ENCODE measurements around the gene SUN2.

The SUN2 gene

DNA sequence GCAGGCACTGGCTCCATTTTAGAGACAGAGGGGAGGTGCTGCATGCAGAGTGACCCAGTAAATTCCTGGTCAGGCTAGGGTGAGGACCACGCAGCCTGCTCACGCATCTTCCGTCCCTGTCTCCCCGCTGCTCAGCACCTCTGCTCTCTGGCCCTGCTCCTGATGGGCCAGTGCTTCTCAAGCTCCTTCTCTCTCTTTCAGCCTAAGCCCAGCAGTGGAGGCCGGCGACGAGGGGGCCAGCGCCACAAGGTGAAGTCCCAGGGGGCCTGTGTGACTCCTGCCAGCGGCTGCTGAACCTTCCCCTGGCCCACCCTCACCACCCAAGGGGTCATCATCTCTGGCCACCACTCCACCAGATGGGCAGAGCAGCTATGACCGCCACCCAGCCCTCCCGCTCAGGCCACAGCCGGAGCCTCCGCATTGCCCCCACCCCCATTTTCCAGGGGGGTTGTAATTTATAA lies 25.4 kb downstream of the SUN2 start:
- H3K27me3 Mint-ChIP-seq = no peaks in the 10 kb centered on the region

DNA sequence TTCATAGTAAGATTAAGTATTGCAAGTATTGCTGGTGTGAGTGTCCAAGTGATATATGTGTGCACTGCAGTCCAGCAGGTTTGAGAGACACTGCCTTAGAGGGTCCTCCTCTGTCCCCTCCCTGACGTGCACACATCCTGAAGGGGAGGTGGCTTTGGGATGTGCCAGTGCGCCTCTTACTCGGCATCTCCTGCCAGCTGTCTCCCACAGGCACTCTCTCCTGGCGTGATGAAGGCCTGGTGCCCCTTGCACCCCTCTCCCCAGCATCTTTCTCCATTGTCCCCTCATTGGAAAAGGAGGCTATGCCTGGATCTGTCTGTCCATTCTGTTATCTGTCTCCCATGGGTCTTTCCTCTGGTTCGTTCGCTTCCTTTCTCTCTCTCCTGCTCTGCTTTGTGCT lies 25.9 kb downstream of the SUN2 start:
- H3K4me3 Mint-ChIP-seq = no peak overlapping the region
- H3K9me3 Mint-ChIP-seq = no peaks in the 10 kb centered on the region
- peaks cover 9% of the 10 kb centered on the region for H3K4me1 Mint-ChIP-seq (ENCODE audit: low read depth)
- peaks cover 100% of the 10 kb centered on the region for H3K36me3 Mint-ChIP-seq (ENCODE audit: low read depth)
- no peaks in the 10 kb centered on the region for H3K27me3 Mint-ChIP-seq
- intact Hi-C loops (cut with micrococcal nuclease) = no loop called here
- no peak overlapping the region for H3K27ac Mint-ChIP-seq

More for the DNA sequence above, 25.4 kb downstream of the SUN2 start:
- Mint-ChIP-seq H3K9me3 (no peaks in the 10 kb centered on the region), H3K4me3 (no peak overlapping the region), H3K4me1 (ENCODE audit: low read depth) (peaks cover 9% of the 10 kb centered on the region), H3K36me3 (ENCODE audit: low read depth) (peaks cover 100% of the 10 kb centered on the region), H3K27ac (no peak overlapping the region)
- intact Hi-C loops (cut with micrococcal nuclease) = no loop called here

DNA sequence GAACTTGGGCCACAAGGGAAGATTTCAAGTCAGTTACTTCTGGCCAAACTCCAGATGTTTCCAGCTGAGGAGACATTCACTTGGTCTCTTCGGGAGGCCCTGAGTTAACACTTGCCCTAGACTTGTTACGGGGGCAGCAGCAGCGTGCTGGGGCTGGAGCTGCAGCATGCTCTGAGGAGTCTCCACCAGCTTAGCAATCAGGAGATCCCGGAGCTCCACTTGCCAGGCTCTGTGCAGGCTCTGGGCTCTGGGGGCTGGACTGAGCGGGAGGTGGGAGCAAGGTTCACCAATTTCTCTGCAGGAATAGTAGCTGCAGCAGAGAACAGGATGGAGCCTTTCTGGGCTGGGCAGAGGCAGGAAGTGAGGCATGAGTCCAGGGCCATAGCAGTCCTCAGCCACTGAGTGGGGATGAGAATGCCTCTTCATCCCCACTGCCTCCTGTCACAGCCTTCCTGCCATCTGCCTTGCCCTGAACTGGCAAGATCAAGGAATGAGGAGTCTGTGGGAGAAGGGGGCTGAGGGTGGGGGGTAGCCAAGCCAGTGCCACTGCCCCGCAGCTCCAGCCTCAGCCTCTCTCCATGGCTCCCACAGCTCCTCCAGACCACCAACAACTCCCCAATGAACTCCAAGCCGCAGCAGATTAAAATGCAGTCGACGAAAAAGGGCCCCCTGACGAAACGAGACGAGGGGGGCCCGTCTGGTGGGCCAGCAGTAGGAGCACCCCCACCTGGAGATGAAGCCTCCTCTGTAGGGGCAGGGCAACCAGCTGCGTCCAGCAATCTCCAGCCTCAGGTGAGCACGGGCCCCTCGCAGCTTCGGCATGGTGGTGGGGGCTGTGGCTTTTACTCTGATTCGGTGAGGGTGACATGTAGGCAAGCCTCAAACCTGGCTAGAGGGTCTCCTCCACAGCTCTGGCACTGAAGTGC lies 26.7 kb downstream of the SUN2 start:
- Mint-ChIP-seq H3K36me3 (ENCODE audit: low read depth) (peaks cover 100% of the 10 kb centered on the region), H3K4me1 (ENCODE audit: low read depth) (peaks cover 9% of the 10 kb centered on the region), H3K27me3 (no peaks in the 10 kb centered on the region), H3K9me3 (no peaks in the 10 kb centered on the region), H3K27ac (no peak overlapping the region), H3K4me3 (no peak overlapping the region)
- intact Hi-C loops (cut with micrococcal nuclease) = no loop called here

DNA sequence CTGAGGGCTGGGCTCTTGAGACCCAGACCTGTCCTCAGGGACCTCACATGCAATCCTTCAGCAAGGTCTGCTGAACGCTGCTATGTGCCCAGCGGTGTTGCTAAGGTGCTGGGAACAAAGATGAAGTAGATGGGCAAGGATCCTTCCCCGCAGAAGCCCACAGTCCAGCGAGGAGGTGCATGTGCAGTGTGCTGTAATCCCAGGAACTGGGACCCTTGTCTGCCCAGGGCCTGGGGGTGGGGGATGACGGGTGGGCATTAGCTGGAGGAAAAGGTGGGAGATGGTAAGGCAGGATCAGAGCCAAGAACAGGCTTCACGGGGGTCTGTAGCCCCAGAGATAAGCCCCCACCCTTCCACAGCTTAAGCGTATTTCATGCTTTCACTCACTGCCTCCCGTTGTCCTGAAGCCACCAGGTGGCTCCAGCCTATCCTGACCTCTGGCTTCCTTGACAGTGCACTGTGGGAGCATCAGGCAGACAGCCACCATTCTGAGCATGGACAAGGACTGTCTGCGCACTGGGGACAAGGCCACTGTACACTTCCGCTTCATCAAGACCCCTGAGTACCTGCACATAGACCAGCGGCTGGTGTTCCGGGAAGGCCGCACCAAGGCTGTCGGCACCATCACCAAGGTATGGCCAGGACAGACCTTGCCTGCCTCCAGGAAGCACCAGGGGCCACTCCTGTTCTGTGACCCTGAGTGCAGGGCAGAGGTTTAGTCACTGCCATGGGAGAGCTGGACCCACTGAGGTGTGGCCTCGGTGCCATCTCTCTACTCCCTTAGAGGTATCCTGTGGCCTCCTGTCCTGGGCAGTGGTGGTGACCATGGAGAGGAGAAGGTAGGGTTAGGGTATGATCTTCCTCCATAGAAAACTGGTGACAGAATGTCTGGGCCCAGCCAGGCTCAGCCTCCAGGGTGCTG lies 28.0 kb downstream of the SUN2 start:
- H3K4me1 Mint-ChIP-seq (ENCODE audit: low read depth) = no peaks in the 10 kb centered on the region
- no peaks in the 10 kb centered on the region for H3K27me3 Mint-ChIP-seq
- intact Hi-C loops (cut with micrococcal nuclease) = no loop called here
- H3K36me3 Mint-ChIP-seq (ENCODE audit: low read depth) = peaks cover 100% of the 10 kb centered on the region
- no peak overlapping the region for H3K27ac Mint-ChIP-seq
- H3K4me3 Mint-ChIP-seq = no peak overlapping the region
- no peaks in the 10 kb centered on the region for H3K9me3 Mint-ChIP-seq

DNA sequence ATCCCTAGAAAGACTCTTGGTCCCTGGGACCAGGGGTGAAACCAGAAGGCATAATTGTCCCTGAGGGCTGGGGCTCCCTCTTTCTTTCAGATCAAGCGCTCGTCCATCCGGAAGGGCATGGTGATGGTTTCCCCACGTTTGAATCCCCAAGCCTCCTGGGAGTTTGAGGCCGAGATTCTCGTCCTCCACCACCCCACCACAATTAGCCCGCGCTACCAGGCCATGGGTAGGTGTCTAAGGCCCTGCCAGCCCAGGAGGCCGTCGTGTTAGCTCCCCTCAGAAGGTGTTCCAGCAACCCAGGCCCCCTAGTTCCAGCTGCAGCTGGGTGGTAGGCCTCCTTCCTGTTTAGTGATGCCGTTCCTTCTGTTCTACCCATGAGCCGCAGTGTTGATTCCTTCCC lies 28.7 kb downstream of the SUN2 start:
- H3K36me3 Mint-ChIP-seq (ENCODE audit: low read depth) = peaks cover 100% of the 10 kb centered on the region
- H3K4me3 Mint-ChIP-seq = no peak overlapping the region
- H3K4me1 Mint-ChIP-seq (ENCODE audit: low read depth) = no peaks in the 10 kb centered on the region
- no peaks in the 10 kb centered on the region for H3K27me3 Mint-ChIP-seq
- no peak overlapping the region for H3K27ac Mint-ChIP-seq
- intact Hi-C loops (cut with micrococcal nuclease) = no loop called here
- H3K9me3 Mint-ChIP-seq = no peaks in the 10 kb centered on the region

DNA sequence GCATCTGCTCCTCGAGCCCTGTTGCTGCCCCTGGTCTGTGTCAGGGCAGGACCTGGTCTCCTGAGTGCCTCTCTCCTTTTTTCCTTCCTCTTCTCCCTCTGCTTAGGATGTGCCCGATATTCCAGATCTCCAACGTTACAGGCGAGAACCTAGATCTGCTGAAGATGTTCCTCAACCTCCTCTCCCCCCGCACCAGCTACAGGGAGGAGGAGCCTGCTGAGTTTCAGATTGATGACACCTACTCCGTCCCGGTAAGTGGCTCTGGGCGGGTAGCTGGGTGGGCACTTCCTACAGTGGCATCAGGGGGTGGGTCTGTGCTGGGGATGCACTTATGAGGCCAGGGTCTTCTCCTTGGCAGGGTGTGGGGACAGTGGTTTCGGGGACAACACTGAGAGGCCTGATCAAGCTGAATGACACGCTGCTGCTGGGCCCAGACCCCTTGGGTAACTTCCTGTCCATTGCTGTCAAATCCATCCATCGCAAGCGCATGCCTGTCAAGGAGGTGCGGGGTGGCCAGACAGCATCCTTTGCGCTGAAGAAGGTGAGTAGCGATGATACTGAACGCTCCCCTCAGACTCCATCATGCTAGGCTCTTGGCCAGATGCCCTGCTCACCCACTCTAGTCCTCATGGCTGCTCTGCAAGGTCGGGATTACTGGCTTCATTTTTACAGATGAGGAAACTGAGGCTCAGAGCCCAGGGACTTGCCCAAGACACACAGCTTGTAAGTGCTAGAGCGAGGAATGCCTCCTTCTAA lies 29.7 kb downstream of the SUN2 start:
- Mint-ChIP-seq H3K4me1 (ENCODE audit: low read depth) (no peaks in the 10 kb centered on the region), H3K36me3 (ENCODE audit: low read depth) (peaks cover 100% of the 10 kb centered on the region), H3K27me3 (no peaks in the 10 kb centered on the region), H3K27ac (no peak overlapping the region), H3K9me3 (no peaks in the 10 kb centered on the region), H3K4me3 (no peak overlapping the region)
- intact Hi-C loops (cut with micrococcal nuclease) = no loop called here

DNA sequence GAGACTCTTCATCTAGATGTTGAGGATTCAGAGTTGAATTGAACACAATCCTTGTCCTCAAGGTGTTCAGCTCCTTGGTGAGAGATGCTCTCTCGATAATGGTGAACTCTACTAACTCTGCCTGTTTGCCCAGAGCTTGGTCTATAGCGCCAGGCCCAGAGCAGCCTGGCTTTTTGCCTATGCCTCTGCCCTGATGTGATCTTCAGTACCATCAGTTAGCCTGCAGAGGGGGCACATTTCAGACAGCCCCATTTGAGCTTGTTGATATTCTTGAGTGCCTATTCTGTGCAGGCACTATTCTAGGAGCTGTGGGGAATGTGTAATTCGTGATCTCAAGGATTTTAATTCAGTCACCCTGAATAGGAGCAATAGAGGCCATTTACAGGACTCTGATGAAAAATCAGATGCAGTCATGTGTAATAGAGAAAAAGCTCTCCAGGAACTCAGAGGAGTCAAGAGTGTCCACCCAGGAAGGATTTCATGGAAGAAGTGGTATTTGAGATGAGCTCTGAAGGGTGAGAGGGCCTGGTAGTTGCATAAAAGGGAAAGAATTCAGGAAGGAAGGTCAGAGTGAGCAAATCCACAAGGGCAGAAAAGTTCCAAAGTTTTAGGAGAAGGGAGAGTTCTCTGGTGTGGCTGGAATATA lies 30.7 kb downstream of the SUN2 start:
- intact Hi-C loops (cut with micrococcal nuclease) = no loop called here
- no peaks in the 10 kb centered on the region for H3K9me3 Mint-ChIP-seq
- H3K4me1 Mint-ChIP-seq (ENCODE audit: low read depth) = no peaks in the 10 kb centered on the region
- H3K27ac Mint-ChIP-seq = no peak overlapping the region
- H3K4me3 Mint-ChIP-seq = no peak overlapping the region
- H3K27me3 Mint-ChIP-seq = no peaks in the 10 kb centered on the region
- H3K36me3 Mint-ChIP-seq (ENCODE audit: low read depth) = peaks cover 100% of the 10 kb centered on the region

DNA sequence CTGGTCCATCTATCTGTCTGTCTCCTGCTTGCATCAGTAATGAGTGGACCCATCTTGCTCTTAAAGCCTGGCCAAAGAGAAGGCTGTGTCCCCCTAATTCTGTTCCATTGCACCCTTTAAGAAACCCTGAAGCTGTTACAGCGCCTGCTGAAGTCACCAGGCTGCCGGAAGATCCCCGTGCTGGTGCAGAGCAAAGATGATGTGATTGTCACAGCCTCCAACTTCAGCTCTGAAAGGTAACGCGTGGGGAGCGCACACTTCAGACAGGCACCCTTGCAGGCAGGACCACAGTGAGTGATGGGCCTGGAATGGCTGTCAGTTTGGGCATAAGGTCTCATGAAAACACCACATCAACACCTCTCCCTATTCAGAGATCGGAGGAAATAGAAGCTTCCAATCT lies 31.6 kb downstream of the SUN2 start:
- H3K4me3 Mint-ChIP-seq = no peak overlapping the region
- intact Hi-C loops (cut with micrococcal nuclease) = no loop called here
- no peak overlapping the region for H3K27ac Mint-ChIP-seq
- H3K27me3 Mint-ChIP-seq = no peaks in the 10 kb centered on the region
- no peaks in the 10 kb centered on the region for H3K4me1 Mint-ChIP-seq (ENCODE audit: low read depth)
- peaks cover 100% of the 10 kb centered on the region for H3K36me3 Mint-ChIP-seq (ENCODE audit: low read depth)
- H3K9me3 Mint-ChIP-seq = no peaks in the 10 kb centered on the region

DNA sequence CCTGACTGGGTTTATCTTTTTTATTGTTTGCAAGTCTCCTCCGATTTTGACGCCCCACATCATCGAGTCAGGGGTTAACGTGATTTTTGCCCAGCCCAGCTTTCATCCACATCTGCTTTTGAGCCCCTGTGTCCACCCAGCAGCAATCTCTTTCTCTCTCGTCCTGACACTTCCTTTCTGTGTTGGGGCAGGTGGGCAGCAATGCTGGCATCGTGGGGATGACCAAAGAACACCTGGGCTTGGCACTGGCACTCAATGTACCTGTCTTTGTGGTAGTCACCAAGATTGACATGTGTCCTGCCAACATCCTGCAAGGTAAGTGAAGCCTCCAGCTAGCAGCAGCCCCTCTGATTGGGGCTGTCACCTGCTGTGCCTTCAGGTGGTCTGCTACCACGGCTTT lies 34.2 kb downstream of the SUN2 start:
- peaks cover 96% of the 10 kb centered on the region for H3K36me3 Mint-ChIP-seq (ENCODE audit: low read depth)
- no peaks in the 10 kb centered on the region for H3K9me3 Mint-ChIP-seq
- no peak overlapping the region for H3K4me3 Mint-ChIP-seq
- intact Hi-C loops (cut with micrococcal nuclease) = no loop called here
- H3K27me3 Mint-ChIP-seq = no peaks in the 10 kb centered on the region
- H3K4me1 Mint-ChIP-seq (ENCODE audit: low read depth) = peaks cover 15% of the 10 kb centered on the region
- H3K27ac Mint-ChIP-seq = peak overlapping the region; percentile 15

DNA sequence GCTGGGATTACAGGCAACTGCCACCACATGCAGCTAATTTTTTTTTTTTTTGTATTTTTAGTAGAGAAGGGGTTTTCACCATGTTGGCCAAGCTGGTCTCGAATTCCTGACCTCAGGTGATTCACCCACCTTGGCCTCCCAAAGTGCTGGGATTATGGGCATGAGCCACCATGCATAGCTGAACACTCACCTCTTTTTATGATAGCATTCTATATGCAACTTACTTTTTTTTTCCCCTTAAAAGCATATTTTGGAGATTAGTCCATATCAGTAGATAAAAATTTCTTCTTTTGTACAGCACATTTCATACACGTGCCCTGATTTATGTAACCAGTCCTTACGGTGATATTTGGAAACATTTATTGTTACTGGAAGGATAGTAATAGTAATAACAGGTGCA lies 35.4 kb downstream of the SUN2 start:
- Mint-ChIP-seq H3K4me3 (no peak overlapping the region), H3K27ac (no peak overlapping the region), H3K9me3 (no peaks in the 10 kb centered on the region), H3K27me3 (no peaks in the 10 kb centered on the region), H3K4me1 (ENCODE audit: low read depth) (peaks cover 24% of the 10 kb centered on the region), H3K36me3 (ENCODE audit: low read depth) (peaks cover 96% of the 10 kb centered on the region)
- intact Hi-C loops (cut with micrococcal nuclease) = no loop called here

DNA sequence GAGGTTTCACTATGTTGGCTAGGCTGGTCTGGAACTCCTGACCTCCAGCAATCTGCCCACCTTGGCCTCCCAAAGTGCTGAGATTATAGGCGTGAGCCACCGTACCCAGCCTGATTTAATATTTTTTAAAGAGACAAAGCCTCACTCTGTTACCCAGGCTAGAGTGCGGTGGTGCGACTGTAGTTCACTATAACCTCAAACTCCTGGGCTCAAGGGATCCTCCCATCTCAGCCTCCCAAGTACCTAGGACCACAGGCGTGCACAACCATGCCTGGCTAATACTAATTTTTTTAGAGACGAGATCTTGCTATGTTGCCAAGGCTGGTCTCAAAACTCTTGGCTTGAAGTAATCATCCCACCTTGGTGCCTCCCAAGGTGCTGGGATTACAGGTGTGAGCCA lies 36.6 kb downstream of the SUN2 start:
- peaks cover 86% of the 10 kb centered on the region for H3K36me3 Mint-ChIP-seq (ENCODE audit: low read depth)

DNA sequence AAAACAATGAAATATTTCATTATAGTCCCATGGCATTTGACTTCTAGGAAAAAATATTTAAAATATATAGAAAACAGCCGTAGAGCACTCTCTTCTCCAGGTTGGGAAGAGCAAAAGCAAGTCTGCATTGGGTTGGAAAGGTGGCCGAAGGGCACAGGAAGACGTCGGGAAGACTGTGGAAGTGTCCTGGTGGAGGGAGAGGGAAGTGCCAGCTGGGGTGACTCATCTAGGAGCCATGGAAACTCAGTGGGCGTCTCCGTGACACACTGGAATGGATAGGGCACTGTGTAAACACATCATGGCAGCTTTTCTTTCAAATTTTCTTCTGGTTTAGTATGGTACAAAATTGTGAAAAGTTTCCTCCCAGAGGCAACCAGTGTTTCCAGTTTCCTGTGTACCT lies 37.4 kb downstream of the SUN2 start:
- H3K36me3 Mint-ChIP-seq (ENCODE audit: low read depth) = peaks cover 78% of the 10 kb centered on the region
- H3K27ac Mint-ChIP-seq = no peak overlapping the region
- intact Hi-C loops (cut with micrococcal nuclease) = no loop called here
- peaks cover 44% of the 10 kb centered on the region for H3K4me1 Mint-ChIP-seq (ENCODE audit: low read depth)
- H3K9me3 Mint-ChIP-seq = no peaks in the 10 kb centered on the region
- H3K4me3 Mint-ChIP-seq = no peak overlapping the region
- H3K27me3 Mint-ChIP-seq = no peaks in the 10 kb centered on the region

More for the DNA sequence above, 36.6 kb downstream of the SUN2 start:
- H3K4me1 Mint-ChIP-seq (ENCODE audit: low read depth) = peaks cover 36% of the 10 kb centered on the region
- no peak overlapping the region for H3K27ac Mint-ChIP-seq
- no peaks in the 10 kb centered on the region for H3K27me3 Mint-ChIP-seq
- no peaks in the 10 kb centered on the region for H3K9me3 Mint-ChIP-seq
- intact Hi-C loops (cut with micrococcal nuclease) = no loop called here
- no peak overlapping the region for H3K4me3 Mint-ChIP-seq

DNA sequence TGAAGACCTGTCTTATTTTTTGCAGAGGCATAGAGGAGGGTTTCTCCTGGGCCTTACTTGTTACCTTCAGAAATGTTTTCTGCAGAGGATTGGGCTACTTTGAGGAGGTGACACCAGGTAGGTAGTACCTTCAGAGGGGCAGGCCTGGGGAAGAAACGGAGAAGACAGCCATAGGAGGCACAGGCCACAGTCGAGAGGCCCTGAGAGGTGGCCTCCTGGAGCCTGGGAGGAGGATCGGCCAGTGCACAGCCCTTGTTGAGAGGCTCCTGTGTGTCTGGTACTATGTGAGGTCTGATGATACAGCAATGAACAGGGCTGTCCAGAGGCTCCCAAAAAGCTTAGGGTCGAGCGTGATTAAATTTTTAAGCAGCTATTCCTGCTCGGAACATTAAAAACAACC lies 38.6 kb downstream of the SUN2 start:
- no peaks in the 10 kb centered on the region for H3K27me3 Mint-ChIP-seq
- H3K9me3 Mint-ChIP-seq = no peaks in the 10 kb centered on the region
- peaks cover 69% of the 10 kb centered on the region for H3K36me3 Mint-ChIP-seq (ENCODE audit: low read depth)
- H3K4me1 Mint-ChIP-seq (ENCODE audit: low read depth) = peaks cover 54% of the 10 kb centered on the region
- intact Hi-C loops (cut with micrococcal nuclease) = no loop called here
- H3K4me3 Mint-ChIP-seq = no peak overlapping the region
- no peak overlapping the region for H3K27ac Mint-ChIP-seq

All from dendritic cell treated with granulocyte-macrophage colony-stimulating factor and Interleukin-4, amounts not matched to agents 40 ng/mL and 50 ng/mL, for 4 days (primary cell).